AG04449 (cell line): Measurements from ENCODE around the gene ACTR2.

Experiments
- CTCF ChIA-PET: fragments of 350-600 bp; formaldehyde crosslinking; extraction: SDS; loops from one replicate; lab custom pipeline; 2021; ENCODE audit warnings: antibody characterized with exemption; lab: Yijun Ruan, JAX
- POLR2A ChIA-PET: fragments of 400-600, 350-600 bp; formaldehyde crosslinking; extraction: SDS; loops from one replicate; lab custom pipeline; 2020; ENCODE audit warnings: antibody characterized with exemption, inconsistent platforms; lab: Yijun Ruan, JAX
- DNase-seq: peaks from one replicate; pipeline ENCODE4 v3.0.0-alpha.2; 2010; ENCODE audit warnings: low read depth, low spot score
- H3K4me3 ChIP-seq: 2 replicates; pipeline ENCODE4 v1.5.1; 2011; ENCODE audit warnings: low read depth, mild to moderate bottlenecking, control low read depth, low read length
- TF ChIP-seq, protein P1 (sequence below): IDR thresholded peaks from one replicate; pipeline ENCODE4 v1.5.1; 2011; ENCODE audit warnings: mild to moderate bottlenecking, moderate library complexity, low read length, control low read depth, inconsistent platforms; ENCODE audit not compliant: insufficient read depth; ENCODE audit errors: missing control alignments

Gene ACTR2

DNA sequence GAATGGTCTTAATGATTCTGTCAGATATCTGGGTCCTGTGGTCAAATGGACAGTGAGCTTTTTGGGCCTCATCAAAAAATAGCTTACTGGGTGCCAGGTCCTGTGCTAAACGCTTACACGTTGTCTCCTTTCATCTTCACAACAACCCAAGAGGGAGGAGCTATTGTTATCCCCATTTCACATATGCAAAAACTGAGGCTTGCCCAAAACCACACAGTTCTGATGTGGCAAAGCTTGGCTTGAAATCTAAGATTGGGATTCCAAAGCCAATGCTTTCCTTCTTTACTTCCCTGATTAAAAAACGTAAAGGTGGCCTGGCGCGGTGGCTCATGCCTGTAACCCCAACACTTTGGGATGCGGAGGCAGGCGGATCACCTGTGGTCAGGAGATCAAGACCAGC, 69.3 kb downstream of the ACTR2 start:
- CTCF ChIA-PET, result interaction anchor here (1.1 to 1.7 kb wide), 4 partner anchors 14 to 59 kb away, joined by 3 read pairs; no protein-coding TSS in a partner anchor
- no peak overlapping the region for H3K4me3 ChIP-seq
- TF ChIP-seq, protein P1, sequence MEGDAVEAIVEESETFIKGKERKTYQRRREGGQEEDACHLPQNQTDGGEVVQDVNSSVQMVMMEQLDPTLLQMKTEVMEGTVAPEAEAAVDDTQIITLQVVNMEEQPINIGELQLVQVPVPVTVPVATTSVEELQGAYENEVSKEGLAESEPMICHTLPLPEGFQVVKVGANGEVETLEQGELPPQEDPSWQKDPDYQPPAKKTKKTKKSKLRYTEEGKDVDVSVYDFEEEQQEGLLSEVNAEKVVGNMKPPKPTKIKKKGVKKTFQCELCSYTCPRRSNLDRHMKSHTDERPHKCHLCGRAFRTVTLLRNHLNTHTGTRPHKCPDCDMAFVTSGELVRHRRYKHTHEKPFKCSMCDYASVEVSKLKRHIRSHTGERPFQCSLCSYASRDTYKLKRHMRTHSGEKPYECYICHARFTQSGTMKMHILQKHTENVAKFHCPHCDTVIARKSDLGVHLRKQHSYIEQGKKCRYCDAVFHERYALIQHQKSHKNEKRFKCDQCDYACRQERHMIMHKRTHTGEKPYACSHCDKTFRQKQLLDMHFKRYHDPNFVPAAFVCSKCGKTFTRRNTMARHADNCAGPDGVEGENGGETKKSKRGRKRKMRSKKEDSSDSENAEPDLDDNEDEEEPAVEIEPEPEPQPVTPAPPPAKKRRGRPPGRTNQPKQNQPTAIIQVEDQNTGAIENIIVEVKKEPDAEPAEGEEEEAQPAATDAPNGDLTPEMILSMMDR, result no peak
- POLR2A ChIA-PET, result interaction anchor here (0.9 kb wide), 1 partner anchor 14 kb away, joined by 4 read pairs; no protein-coding TSS in a partner anchor
- no peak for DNase-seq

DNA sequence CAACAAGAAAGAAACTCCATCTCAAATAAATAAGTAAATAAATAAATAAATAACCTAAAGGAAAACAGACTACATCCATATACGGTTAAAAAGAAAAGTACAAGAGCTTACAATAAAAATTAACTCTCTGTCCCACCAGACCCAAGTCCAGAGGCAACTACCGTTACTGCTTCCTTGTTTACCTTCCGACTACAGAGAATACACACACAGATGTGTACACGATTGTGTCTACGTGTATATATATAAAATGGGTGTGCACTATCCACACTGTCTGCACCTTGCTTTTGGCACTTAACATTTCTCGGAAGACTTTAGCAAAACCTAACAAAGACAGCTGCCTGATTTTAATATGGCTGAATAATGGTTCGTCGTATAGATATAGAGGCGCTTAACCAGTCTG, 69.9 kb downstream of the ACTR2 start:
- H3K4me3 ChIP-seq, result no peak overlapping the region
- ChIA-PET CTCF (interaction anchor here (1.1 to 1.7 kb wide), 4 partner anchors 14 to 59 kb away, joined by 3 read pairs; no protein-coding TSS in a partner anchor), POLR2A (no interaction called here)
- TF ChIP-seq, protein P1, result no peak
- no peak for DNase-seq

DNA sequence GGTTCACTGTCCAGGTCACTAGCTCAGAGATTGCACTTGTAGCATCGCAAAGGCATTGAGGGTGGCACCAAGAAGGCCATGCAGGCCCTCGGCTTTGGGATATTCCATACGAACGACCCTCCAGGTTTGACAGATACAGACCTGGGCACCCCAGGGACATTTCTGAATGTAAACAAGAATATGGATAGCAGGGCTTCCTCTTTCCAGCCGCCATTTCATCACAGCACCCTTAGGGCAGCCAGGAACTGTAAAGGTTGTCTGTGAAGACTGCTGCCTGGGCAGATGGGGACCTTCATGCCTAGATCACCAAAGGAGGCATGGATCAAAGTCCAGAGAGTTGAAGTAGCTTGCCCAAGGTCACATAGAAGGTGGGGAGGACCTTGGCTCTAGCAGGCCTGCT, 70.5 kb downstream of the ACTR2 start:
- POLR2A ChIA-PET, result no interaction called here
- no peak overlapping the region for H3K4me3 ChIP-seq
- CTCF ChIA-PET, result interaction anchor here (0.8 kb wide), 1 partner anchor 20 kb away, joined by 3 read pairs; no protein-coding TSS in a partner anchor
- TF ChIP-seq, protein P1, result no peak
- DNase-seq, result no peak

DNA sequence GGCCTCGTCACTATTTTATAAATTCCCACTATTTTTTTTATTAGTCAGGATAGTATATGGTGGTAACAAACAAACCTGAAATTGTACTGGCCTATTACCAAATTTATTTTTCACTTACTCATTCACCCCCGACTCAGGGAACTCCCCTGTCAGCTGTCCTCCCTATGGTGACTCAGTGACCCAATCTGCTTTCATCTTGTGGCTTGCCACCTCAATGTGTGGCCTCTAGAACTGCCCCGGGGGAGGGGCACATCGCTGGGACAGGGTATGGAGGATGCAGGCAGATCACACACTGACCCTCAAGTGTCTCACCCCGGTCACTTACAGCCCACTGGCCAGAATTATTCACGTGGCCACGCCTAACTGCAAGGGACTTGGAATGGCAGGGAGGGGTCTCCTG, 71.6 kb downstream of the ACTR2 start:
- POLR2A ChIA-PET, result interaction anchor here (0.7 kb wide), 1 partner anchor 277 kb away, joined by 3 read pairs; no protein-coding TSS in a partner anchor
- no peak for DNase-seq

GRCh38 chr2:65300134-65300760, 72.6 kb downstream of the ACTR2 start:
- DNase-seq, result no peak
- TF ChIP-seq, protein P1, result no peak
- CTCF ChIA-PET, result interaction anchor here (1.1 to 4.4 kb wide), 4 partner anchors 20 to 135 kb away, joined by 4 to 15 read pairs (median 5); no protein-coding TSS in a partner anchor
- POLR2A ChIA-PET, result interaction anchor here (0.7 to 2.4 kb wide), 6 partner anchors 19 to 276 kb away, joined by 3 to 21 read pairs (median 7); no protein-coding TSS in a partner anchor
- no peak overlapping the region for H3K4me3 ChIP-seq

More for the DNA sequence above, 71.6 kb downstream of the ACTR2 start:
- CTCF ChIA-PET, result interaction anchor here (4.4 kb wide), 1 partner anchor 21 kb away, joined by 15 read pairs; no protein-coding TSS in a partner anchor
- TF ChIP-seq, protein P1, result no peak
- no peak overlapping the region for H3K4me3 ChIP-seq
